NB4 (cell line): Measurements from ENCODE around the gene C4orf50.

Experiments used
- CTCF ChIP-seq: IDR thresholded peaks from one replicate; pipeline ENCODE4 v1.5.1; 2012; ENCODE audit warnings: low read depth, low read length
- MAX ChIP-seq: IDR thresholded peaks from 2 replicates; pipeline ENCODE4 v1.6.1; 2011; ENCODE audit warnings: low read depth, low read length
- POLR2A ChIP-seq: IDR thresholded peaks from 2 replicates; pipeline ENCODE4 v1.6.1; 2011; ENCODE audit warnings: mild to moderate bottlenecking; ENCODE audit not compliant: insufficient read length; ENCODE audit errors: extremely low read depth

DNA sequence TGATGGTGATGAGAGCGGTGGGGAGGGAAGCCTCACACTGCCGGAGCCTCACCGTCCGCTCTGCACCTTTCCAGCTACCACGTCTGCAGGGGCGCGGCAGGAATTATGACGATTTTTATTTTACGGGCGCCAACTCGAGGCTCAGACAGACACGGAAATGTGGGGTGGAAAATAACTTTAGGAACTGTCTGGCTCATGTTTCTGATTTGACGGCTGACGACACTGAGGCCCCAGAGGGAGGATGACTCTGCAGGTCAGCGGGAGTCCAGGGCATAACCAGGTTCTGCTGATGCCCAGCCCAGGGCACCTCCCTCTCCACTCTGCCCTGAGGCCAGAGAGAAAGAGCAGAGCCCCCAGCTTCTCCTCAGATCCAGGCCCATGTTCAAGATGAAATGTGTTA is 43.9 kb downstream of the C4orf50 start:
- TF ChIP-seq CTCF, result no peak
- TF ChIP-seq POLR2A, result no peak
- TF ChIP-seq MAX, result no peak
